Measurements from ENCODE around the gene DYNAP.

DYNAP gene

DNA sequence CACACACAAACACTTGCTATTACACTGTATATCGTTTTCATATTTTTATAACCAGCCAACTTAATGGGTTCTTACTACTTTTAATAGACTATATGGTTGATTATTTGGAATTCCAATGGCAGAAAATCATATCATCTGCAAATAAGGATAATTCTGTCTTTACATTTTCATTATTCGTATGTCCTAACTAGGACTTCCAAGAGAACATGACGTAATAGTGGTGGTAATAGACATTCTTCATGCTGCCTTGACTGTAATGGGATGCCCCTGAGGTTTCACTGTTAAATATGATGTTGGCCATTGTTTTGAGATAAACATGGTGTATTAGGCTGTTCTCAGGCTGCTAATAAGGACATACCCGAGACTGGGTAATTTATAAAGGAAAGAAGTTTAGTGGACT lies 45.2 kb downstream of the DYNAP start:
- no peaks in the 10 kb centered on the region for H3K36me3 ChIP-seq
- H3K27me3 ChIP-seq (ENCODE audit: insufficient read depth, low read depth, severe bottlenecking): peaks cover 51% of the 10 kb centered on the region
- no peak for DNase-seq
- TF ChIP-seq, protein P1, sequence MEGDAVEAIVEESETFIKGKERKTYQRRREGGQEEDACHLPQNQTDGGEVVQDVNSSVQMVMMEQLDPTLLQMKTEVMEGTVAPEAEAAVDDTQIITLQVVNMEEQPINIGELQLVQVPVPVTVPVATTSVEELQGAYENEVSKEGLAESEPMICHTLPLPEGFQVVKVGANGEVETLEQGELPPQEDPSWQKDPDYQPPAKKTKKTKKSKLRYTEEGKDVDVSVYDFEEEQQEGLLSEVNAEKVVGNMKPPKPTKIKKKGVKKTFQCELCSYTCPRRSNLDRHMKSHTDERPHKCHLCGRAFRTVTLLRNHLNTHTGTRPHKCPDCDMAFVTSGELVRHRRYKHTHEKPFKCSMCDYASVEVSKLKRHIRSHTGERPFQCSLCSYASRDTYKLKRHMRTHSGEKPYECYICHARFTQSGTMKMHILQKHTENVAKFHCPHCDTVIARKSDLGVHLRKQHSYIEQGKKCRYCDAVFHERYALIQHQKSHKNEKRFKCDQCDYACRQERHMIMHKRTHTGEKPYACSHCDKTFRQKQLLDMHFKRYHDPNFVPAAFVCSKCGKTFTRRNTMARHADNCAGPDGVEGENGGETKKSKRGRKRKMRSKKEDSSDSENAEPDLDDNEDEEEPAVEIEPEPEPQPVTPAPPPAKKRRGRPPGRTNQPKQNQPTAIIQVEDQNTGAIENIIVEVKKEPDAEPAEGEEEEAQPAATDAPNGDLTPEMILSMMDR (IDR thresholded peaks at IDR 0.05; ENCODE audit: low read depth, low read length): no peak
- H3K4me3 ChIP-seq (ENCODE audit: low read depth, low read length): no peak overlapping the region
- no peaks in the 10 kb centered on the region for H3K9me3 ChIP-seq (ENCODE audit: severe bottlenecking)
- H3K27ac ChIP-seq: no peak overlapping the region

DNA sequence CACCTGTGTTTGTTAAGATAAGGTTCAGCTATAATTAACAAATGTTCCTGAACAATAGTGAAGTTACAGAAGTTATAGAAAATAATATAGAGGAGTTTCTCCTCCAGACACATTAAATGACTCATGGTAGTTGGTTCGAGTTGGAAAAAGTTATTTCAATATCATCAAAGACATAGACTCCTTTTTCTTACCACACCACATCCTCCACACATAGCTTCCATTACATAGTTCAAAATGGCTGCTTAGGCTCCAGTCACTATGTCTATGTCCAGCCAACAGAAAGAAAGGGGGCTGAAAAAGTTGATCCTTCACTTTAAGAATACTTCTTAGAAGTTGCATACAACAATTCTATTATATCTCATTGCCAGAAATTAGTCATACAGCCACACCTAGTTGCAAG lies 50.7 kb downstream of the DYNAP start:
- H3K27ac ChIP-seq: no peak overlapping the region
- TF ChIP-seq, protein P1 (IDR thresholded peaks at IDR 0.05; ENCODE audit: low read depth, low read length): no peak
- no peaks in the 10 kb centered on the region for H3K36me3 ChIP-seq
- DNase-seq: no peak
- H3K9me3 ChIP-seq (ENCODE audit: severe bottlenecking): no peaks in the 10 kb centered on the region
- no peak overlapping the region for H3K4me3 ChIP-seq (ENCODE audit: low read depth, low read length)
- H3K27me3 ChIP-seq (ENCODE audit: insufficient read depth, low read depth, severe bottlenecking): peaks cover 52% of the 10 kb centered on the region

DNA sequence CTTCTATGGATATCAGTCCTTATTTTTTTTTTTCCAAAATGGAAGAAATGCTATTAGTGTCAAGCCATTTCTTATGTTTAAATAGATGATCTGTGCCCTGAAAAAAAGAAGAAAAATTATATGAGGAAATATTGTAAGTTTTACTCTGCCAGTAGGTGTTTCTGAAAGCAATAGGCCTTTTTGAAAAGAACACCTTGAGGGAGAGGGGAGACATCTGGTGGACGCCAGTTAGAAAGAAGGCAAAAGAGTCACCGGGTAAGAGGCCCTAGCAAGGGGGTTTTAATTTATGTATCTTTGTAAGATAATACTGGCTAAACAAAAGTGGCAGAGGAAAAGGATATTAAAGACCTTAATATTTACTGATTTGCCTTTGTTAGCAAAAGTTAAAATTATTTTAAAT lies 56.1 kb downstream of the DYNAP start:
- Histone ChIP-seq H3K27me3 (ENCODE audit: insufficient read depth, low read depth, severe bottlenecking) (peaks cover 54% of the 10 kb centered on the region), H3K4me3 (ENCODE audit: low read depth, low read length) (no peak overlapping the region), H3K27ac (no peak overlapping the region), H3K9me3 (ENCODE audit: severe bottlenecking) (no peaks in the 10 kb centered on the region), H3K36me3 (no peaks in the 10 kb centered on the region)
- peak; percentile 29 for DNase-seq
- TF ChIP-seq, protein P1 (IDR thresholded peaks at IDR 0.05; ENCODE audit: low read depth, low read length): no peak

All from WERI-Rb-1 (cell line).